GOT3 (cell line): ENCODE measurements around the gene HSD17B1.
"Not testable (repeated sequence)": the region's sequence is repeated elsewhere in the genome, so short reads cannot be mapped to it uniquely, and the experiment has no call there.

Source experiments
- DNase-seq: peaks from one replicate; lab custom pipeline; 2025; ENCODE audit warnings: mixed read lengths; lab: John Stamatoyannopoulos, UW

The HSD17B1 gene

DNA sequence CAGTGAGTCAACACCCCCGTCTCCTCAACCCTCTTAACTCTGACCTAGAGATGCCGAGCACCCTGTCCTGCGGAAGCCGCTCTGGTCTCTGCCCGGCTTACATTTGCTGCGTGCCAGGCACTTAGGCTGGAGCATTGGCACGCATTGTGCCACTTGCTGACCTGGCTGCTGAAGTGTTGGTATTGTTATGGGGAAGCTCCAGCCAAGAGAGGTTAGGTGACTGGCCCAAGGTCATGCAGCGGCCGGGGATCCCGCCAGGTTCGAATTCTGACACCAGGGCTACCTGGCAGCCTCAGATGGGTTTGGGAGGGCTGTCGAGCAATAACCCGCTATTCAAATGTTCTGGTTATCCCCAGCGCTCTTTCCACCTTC is 5.0 kb upstream of the HSD17B1 start:
- no peak for DNase-seq

DNA sequence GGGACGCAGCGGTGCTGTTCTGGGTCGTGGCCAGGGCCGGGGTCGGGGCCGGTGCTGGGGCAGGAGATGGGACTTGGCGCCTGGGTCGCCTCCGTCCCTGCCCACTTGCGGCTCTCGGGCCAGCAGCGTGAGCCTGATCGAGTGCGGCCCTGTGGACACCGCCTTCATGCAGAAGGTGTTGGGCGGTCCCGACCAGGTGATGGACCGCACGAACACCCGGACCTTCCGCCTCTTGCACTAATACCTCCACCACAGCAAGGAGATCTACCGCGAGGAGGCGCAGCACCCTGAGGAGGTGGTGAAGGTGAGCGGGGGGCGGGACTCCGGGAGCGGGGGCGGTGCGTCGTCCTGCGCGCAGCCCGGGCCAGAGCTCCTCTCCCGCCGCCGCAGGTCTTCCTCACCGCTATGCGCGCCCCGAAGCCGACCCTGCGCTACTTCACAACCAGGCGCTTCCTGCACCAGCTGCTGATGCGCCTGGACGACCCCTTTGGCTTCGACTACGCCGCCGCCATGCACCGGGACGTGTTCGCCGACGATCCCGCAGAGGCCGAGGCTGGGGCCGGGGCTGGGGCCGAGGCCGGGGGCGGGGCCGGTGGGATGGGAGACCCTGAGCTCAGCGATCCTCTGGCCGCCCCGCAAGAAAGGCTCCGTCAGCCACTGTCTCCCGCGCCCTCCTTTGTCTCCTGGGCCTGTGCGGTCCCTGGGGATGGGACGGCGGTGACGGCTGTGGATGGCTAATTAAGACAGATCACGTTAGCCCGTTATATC is 4.5 kb upstream of the HSD17B1 start:
- no peak for DNase-seq

DNA sequence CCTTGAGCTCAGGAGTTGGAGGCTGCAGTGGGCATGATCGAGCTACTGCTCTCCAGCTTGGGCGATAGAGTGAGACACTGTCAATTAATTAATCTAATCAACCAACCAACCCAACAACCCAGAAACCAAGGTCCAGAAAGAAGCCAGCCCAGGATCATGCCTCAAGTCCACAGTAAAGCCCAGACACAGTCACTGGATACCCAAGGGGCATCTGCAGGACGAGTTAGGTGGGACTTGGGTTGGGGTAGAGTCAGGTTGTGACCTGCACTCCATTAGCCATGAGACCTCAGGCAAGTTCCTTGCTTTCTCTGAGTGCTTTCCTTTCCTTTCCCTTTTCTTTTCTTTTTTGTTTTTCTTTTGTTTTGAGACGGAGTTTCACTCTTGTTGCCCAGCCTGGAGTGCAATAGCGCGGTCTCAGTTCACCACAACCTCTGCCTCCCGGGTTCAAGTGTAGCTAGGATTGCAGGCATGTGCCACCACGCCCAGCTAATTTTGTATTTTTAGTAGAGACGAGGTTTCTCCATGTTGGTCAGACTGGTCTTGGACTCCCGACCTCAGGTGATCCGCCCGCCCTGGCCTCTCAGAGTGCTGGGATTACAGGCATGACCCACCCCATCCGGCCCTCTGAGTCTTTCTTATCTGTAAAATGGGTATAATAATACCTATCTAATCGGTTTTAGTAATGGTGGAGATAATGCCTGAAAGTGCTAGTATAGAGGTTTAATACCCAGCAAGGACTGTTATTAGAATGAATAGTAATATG is 3.5 kb upstream of the HSD17B1 start:
- DNase-seq, result no peak

- no peak for DNase-seq
Observed at GRCh38 chr17:42553161-42553818, 567 bp downstream of the HSD17B1 start.

GRCh38 chr17:42553866-42554249 is 1.1 kb downstream of the HSD17B1 start:
- no peak for DNase-seq

GRCh38 chr17:42554250-42555121 is 1.8 kb downstream of the HSD17B1 start:
- DNase-seq, result no peak

DNA sequence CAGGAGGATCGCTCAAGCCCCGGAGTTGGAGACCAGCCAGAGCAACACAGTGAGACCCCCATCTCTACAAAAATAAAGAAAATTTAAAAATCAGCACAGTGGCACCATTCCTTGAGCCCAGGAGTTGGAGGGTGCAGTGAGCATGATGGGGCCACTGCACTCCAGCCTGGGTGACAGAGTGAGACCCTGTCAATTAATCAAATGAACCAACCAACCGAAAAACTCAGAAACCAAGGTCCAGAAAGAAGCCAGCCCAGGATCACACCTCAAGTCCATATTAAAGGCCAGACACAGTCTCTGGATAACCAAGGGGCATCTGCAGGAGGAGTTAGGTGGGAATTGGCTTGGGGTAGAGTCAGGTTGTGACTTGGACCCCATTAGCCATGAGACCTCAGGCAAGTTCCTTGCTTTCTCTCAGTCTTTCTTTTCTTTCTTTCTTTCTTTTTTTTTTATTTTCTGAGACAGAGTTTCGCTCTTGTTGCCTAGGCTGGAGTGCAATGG is 2.4 kb downstream of the HSD17B1 start:
- DNase-seq, result no peak

DNA sequence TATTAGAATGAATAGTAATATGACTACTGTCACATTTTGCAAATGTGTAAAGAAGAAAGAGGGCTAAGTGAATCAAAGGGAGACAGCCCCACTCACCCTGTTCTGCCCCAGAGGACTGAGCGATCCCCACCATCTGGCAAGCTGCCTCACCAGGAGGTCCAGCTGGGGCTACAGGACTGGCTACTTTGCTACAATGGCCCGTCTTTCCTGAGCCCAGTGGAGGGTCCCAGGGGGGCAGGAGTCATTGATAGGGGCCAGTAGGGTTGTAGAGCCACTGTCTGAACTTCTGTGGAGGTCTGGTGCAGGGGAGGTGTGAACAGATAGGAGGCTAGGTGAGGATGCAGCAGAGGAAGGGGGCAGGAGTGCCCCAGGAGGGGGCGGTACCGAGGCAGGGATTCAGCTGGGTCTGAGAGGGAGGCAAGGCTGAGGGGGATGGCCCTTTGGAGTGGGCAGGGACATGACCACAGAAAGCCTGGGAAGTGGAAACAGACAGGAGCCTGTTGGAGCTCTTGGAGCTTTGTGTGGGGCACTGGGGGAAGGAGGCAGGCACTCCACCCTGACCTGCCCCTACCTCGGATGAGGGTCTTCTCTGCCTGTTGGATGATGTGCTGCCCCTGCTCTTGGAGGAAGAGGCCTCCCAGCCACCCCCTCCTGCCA is 3.4 kb downstream of the HSD17B1 start:
- DNase-seq, result not testable (repeated sequence)

GRCh38 chr17:42559075-42559474 is 6.4 kb downstream of the HSD17B1 start:
- no peak for DNase-seq

DNA sequence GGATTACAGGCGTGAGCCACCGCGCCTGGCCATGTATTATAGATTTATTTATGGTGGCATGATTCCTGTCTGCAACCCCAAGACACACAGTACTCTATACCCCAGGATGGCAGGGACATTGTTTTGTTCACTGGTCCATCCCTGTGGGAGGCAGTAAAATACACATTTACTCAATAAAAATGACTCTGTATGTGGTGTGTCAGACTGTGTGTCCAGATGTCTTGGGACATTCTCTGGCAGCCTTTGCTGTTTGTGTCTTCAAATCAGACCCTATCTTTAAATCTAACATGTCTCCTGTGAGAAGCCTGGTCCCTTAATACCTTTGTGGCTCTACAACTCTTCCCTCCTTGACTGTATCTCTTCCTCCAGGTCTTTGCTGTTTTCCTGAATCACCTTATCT is 7.5 kb downstream of the HSD17B1 start:
- DNase-seq, result no peak

DNA sequence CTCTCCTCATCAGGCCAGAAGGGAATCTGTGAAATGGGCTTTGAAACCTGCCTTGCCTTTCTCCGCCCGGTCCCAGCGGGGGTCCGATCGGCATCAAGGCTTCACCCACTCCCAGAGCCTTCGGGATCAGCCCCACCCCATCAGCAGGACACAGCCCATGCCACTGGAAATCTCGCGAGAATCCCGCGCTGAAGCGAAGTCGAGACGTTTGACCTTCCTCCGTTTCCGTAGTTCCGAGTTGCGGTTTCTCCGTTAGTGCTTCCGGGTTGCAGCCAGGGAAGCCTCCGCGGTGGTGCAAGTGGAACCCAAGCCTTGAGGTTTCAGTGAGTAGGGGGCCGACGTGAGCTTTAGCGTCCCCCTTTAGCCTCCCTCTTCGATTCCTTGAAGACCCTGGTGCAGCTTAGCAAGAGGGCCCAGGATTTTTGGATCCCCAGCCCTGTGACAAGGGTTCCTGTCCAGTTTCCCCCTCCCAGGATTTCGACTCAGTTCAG is 9.2 kb downstream of the HSD17B1 start, which contains the start of gene COASY:
Gene COASY (plus strand): TSS at position 252 of the 491 bp plus-strand sequence. CDS start 475 bp downstream, outside the sequence.
- DNase-seq, result peak; percentile 72

DNA sequence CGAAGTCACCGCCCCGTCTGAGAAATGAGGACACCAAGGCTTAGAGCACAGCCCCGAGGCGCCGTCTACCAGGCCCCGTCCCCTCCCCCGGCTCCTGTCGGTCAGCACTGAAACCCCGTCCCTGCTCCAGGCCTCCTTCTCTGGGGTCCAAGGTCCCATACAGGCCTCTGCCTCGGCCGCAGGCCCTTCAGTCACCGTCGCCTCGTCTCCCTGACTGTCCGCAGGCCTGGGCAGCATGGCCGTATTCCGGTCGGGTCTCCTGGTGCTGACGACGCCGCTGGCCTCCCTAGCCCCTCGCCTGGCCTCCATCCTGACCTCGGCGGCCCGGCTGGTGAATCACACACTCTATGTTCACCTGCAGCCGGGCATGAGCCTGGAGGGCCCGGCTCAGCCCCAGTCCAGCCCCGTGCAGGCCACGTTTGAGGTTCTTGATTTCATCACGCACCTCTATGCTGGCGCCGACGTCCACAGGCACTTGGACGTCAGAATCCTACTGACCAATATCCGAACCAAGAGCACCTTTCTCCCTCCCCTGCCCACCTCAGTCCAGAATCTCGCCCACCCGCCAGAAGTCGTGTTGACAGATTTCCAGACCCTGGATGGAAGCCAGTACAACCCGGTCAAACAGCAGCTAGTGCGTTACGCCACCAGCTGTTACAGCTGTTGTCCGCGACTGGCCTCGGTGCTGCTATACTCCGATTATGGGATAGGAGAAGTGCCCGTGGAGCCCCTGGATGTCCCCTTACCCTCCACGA is 9.8 kb downstream of the HSD17B1 start:
- no peak for DNase-seq

DNA sequence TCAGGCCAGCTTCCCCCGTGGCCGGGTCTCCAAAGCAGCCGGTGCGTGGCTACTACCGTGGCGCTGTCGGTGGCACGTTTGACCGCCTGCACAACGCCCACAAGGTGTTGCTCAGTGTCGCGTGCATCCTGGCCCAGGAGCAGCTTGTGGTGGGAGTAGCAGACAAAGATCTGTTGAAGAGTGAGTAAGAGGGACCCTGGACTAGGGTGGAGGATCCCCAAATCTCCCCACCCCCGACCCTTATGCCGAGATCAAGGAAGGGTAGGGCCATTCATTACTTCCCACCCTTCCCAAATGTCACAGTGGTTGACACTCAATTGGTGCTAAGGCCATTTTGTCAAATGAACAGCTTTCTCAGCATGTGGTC is 10.4 kb downstream of the HSD17B1 start:
- DNase-seq, result no peak

- no peak for DNase-seq
Observed at GRCh38 chr17:42563543-42563942, 10.8 kb downstream of the HSD17B1 start.

GRCh38 chr17:42563950-42564349 is 11.2 kb downstream of the HSD17B1 start:
- DNase-seq, result no peak

DNA sequence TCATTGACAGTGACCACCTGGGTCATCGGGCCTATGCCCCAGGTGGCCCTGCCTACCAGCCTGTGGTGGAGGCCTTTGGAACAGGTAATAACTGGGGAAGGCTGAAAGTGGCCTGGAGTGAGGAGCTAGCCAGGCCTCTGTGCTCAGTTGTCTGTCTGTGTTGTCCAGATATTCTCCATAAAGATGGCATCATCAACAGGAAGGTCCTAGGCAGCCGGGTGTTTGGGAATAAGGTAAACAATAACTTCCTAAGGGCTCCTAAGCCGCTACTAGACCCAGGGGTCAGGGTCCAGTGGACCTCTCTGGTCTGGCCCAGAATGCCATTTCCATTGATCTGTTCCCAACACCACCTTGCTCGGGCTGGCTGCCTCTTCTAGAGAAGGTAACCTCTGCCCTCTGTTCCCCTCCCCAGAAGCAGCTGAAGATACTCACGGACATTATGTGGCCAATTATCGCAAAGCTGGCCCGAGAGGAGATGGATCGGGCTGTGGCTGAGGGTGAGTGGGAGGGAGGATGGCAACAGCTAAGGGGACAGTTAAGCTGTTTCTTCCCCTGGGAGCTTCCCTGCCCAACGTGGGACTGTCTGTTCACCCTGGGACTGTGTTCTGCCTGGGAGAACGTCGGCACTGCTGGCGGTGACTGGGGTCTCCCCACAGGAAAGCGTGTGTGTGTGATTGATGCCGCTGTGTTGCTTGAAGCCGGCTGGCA is 12.2 kb downstream of the HSD17B1 start:
- no peak for DNase-seq

DNA sequence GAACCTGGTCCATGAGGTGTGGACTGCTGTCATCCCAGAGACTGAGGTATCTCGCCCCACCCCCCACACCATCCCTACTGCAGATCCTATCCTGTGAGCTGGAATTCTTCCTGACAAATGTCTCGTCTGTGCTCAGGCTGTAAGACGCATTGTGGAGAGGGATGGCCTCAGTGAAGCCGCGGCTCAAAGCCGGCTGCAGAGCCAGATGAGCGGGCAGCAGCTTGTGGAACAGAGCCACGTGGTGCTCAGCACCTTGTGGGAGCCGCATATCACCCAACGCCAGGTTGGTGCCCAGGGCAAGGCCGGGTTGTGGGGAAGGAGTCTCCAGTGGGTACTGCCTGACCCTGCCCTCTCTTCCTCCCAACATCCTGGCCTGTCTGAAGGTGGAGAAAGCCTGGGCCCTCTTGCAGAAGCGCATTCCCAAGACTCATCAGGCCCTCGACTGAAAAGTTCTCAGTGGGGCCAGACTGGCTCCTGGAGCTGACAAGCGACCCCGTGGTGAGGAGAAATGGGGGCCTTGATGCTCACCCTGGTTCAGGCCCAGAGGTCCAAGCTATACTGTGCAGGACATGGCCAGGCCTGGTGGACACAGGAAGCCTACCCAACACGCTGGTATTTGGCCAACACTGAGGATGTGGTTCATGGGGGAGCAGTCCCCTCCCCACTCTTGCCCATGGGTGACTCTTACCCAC is 12.9 kb downstream of the HSD17B1 start:
- DNase-seq, result no peak

DNA sequence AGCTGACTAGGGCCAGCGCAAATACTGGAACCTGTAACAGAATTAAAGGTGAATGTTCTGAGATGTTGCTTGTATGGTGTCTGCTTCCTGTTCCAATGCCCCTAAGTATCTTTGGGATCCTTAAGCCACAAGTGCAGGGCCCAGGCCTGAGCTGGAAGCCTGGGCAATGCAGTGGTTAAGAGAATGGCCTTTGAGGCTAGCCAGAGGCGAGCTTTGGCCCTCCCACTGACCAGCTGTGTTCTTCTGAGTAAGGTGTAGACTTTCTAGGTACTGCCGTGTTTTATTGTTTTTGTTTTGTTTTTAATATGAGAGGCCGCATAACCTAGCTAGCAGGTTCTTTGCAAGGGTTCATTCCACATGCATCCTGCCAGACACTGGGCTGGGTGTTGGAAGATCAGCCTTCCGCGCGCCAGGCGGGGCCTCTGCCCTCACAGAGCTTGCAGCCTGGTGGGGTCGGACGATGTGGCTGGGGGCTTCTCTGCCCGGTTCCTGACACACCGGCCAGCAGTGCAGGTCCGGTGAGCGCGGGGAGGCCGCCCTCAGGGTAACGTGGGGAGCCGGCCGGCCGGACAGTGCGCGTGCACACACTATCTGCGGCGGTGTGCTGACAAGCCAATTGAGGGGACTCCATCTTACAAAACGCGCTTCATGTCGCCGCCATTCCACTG is 13.6 kb downstream of the HSD17B1 start:
- no peak for DNase-seq
